Neural progenitor cell (in vitro differentiated cells): Measurements from ENCODE around the gene TRIM44.

ENCODE experiments used
- EZH2 ChIP-seq: fragments of 200-600 bp; sonication (generic); IDR thresholded peaks from 2 replicates; pipeline ENCODE4 v1.6.1; 2017; ENCODE audit warnings: antibody characterized with exemption, mild to moderate bottlenecking, moderate library complexity
- TF ChIP-seq, protein P1 (sequence below): fragments of 200-600 bp; sonication (generic); IDR thresholded peaks from 2 replicates; pipeline ENCODE4 v1.5.1; 2017; ENCODE audit warnings: antibody characterized with exemption, mild to moderate bottlenecking

DNA sequence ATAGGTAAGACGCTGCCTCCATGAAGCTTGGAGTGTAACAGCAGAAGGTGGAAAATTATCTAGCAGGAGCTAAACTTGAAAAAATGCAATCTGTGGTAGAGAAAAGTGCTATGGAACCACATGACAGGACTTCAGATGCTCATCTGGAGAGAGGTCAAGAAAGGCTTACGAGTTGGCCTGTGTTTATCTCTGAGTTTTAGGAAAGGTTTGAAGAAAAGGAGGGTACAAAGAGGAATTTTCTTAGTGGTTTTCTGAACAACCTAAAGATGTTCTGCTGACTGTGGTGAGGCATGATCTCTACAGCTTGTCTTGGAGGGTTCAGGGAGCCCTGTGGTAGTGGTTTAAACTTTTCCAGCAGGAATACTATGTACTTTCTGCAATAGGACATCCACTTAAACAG is 36.1 kb upstream of the TRIM44 start:
- TF ChIP-seq, protein P1, sequence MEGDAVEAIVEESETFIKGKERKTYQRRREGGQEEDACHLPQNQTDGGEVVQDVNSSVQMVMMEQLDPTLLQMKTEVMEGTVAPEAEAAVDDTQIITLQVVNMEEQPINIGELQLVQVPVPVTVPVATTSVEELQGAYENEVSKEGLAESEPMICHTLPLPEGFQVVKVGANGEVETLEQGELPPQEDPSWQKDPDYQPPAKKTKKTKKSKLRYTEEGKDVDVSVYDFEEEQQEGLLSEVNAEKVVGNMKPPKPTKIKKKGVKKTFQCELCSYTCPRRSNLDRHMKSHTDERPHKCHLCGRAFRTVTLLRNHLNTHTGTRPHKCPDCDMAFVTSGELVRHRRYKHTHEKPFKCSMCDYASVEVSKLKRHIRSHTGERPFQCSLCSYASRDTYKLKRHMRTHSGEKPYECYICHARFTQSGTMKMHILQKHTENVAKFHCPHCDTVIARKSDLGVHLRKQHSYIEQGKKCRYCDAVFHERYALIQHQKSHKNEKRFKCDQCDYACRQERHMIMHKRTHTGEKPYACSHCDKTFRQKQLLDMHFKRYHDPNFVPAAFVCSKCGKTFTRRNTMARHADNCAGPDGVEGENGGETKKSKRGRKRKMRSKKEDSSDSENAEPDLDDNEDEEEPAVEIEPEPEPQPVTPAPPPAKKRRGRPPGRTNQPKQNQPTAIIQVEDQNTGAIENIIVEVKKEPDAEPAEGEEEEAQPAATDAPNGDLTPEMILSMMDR: no peak
- no peak for TF ChIP-seq EZH2
